NCI-H2107 (cell line): ENCODE measurements around the gene CES3.

Source experiments
- DNase-seq: peaks from one replicate; lab custom pipeline; 2025; lab: John Stamatoyannopoulos, UW

The CES3 gene

GRCh38 chr16:67011274-67011673 is 50.2 kb downstream of the CES3 start:
- DNase-seq, result no peak

GRCh38 chr16:67013233-67013822 is 52.3 kb downstream of the CES3 start:
- no peak for DNase-seq

- DNase-seq, result no peak
Measured at GRCh38 chr16:67013823-67014633, 53.0 kb downstream of the CES3 start.

- no peak for DNase-seq
Measured at GRCh38 chr16:67014634-67015312, 53.7 kb downstream of the CES3 start.

GRCh38 chr16:67015313-67015731 is 54.3 kb downstream of the CES3 start:
- DNase-seq, result no peak

GRCh38 chr16:67016143-67016542 is 55.1 kb downstream of the CES3 start:
- DNase-seq, result no peak

- DNase-seq, result no peak
Measured at GRCh38 chr16:67016681-67017420, 55.8 kb downstream of the CES3 start.

- no peak for DNase-seq
Measured at GRCh38 chr16:67017421-67017750, 56.3 kb downstream of the CES3 start.

GRCh38 chr16:67017810-67018488 is 56.9 kb downstream of the CES3 start:
- peak; percentile 91 for DNase-seq

- DNase-seq, result no peak
Measured at GRCh38 chr16:67019171-67019570, 58.1 kb downstream of the CES3 start.

- no peak for DNase-seq
Measured at GRCh38 chr16:67021321-67021720, 60.3 kb downstream of the CES3 start.

GRCh38 chr16:67022531-67023214 is 61.6 kb downstream of the CES3 start:
- no peak for DNase-seq

GRCh38 chr16:67023689-67024088 is 62.6 kb downstream of the CES3 start:
- DNase-seq, result no peak
